NOMO-1 treated with DMSO at 0.1 percent for 48 hours (cell line): Measurements from ENCODE around the gene NOC2L.
A peak's percentile ranks its signal among the peaks of the same experiment; 100 is the strongest.

Source experiments
- DNase-seq: peaks from one replicate; lab custom pipeline; 2025; ENCODE audit not compliant: unreplicated experiment; lab: John Stamatoyannopoulos, UW

Gene NOC2L

DNA sequence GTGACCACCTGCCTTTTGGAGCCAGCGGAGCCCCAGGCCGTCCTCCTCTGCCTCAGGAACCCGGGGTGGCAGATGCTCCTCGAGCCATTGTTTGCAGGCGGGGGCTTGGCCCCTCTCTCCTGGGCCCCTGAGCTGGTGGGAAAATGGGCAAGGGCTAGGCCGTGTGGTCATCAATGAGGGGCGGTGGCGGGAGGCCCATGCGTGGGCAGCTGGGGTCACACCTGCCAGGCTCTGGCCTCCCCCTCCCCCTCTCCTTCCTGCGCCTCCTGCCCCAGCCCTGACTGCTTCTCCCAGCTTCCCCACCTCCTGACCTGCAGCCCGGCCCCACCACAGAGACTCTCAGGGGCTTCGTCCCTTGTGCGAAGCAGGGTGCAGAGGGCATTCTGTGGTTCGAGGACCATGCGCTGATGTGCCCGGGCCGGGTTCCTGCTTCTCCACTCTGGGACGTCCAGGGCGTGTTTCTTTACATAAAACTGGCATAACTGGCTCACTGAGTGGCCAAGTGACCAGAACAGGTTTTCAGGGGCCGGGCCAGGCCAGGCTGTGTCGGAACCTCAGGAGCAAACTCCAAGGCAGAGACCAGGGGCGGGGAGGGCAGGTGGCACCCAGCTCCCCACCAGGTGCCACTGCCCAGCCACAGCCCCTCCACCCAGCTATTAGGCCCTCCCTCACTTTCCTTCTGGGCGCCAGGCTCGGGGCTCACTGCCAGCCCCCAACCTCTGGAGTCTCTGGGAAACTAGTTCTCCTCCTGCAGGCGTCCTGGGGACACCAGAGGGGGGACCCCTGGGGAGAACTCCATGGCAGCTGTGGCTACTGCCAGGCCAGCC lies 26.1 kb downstream of the NOC2L start:
- DNase-seq, result no peak

DNA sequence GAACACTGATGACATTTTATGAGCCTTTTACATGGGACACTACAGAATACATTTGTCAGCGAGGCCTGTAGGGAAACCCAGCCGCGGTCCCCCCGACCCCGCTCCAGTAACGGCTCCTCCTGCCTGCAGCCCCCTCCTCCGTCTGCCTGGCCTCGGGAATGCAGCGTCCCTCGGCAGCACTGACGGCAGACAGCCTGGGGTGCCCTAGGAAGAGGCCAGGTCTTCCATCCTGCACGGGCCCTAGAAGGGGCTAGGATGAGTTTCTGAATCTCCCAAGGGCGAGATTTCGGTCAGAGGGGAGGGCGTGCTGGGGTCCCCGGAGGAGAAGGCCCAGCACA lies 26.9 kb downstream of the NOC2L start:
- no peak for DNase-seq

DNA sequence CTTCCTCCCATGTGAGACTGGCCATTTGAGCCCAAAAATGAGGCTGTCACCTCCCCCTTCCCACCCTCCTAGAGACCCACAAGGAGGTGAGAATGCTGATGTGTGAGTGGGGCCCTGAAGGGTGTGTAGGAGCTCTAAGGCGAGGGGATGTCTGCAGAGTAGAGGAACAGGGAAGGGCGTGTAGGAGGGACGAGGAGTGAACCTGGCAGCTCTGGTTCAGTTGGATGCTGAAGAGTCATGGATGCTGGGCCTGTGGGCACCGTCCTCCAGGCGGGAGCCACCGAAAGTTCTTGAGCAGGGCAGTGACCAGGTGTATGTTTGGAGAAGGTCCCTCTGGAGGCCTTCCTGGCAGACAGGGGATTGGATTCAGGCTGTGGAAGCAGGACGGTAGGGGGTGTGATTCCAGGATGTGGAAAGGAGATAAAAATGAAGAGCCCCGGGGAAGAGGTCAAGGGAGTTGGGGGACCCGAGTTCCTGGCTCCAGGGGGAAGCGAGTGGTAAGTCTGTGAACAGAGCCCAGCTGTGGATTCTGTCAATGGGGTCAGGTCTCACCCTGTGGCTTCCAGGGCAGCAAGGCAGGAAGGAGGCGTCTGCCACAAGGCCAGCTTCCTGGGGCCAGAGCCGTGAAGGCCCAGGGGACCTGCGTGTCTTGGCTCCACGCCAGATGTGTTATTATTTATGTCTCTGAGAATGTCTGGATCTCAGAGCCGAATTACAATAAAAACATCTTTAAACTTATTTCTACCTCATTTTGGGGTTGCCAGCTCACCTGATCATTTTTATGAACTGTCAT lies 27.5 kb downstream of the NOC2L start:
- no peak for DNase-seq

DNA sequence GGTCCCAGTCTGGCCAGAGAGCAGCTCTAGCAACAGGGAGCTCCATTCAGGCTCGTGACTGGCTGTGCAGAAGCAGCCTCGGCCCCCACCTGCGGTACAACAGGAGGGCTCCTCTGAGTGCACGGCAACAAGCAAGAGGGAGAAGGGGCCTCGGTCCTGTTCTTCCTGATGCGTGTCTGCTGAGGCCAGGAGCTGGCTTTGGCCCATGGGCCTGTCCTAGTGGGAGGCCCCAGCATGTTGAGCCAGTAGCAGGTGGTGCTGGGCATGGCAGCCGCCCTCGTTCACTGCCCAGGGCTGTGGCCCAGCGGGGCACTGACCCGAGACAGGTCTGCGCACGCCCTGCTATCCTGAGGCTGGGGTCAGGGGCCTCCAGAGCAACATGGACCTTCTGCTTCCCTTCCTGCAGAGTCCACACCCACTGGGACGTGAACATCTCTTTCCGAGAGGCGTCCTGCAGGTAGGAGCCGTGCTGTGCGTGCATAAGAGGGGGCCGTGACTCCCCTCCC lies 28.4 kb downstream of the NOC2L start:
- DNase-seq, result no peak

DNA sequence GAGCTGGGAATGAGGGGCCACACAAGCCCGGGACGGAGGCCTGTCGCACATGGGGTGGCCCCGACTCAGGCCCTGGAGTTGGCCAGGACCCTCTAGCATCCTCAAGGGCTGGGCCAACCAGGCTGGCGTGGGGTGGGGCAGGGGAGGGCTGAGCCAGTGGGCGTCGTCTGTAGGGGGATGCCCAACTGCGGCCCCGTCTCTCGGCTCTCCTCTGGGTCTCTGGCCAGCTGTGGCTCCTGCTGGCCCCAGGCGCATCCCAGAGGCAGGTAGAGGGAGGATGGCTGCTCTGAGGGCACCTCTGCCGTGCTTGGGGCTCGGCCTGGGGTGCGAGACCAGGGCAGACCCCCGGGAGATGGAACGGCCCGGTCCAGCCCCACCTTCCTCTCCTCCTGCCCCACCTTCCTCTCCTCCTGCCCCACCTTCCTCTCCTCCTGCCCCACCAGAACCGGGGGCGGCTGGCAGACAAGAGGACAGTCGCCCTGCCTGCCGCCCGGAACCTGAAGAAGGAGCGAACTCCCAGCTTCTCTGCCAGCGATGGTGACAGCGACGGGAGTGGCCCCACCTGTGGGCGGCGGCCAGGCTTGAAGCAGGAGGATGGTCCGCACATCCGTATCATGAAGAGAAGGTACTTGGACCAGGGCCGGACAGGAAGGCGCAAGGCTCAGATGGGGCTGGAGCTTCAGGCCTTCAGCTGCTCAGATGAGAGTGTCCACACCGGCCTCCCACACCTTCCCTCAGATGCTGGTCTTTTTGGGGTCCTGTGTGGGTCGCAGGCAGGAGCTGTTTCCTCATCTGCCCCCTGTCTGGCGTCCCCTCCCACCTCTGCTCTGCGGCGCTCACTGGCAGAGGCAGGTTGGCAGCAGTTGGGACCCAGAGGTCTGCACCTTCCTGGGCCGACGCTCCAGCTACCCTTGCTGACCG lies 29.1 kb downstream of the NOC2L start:
- DNase-seq, result no peak

DNA sequence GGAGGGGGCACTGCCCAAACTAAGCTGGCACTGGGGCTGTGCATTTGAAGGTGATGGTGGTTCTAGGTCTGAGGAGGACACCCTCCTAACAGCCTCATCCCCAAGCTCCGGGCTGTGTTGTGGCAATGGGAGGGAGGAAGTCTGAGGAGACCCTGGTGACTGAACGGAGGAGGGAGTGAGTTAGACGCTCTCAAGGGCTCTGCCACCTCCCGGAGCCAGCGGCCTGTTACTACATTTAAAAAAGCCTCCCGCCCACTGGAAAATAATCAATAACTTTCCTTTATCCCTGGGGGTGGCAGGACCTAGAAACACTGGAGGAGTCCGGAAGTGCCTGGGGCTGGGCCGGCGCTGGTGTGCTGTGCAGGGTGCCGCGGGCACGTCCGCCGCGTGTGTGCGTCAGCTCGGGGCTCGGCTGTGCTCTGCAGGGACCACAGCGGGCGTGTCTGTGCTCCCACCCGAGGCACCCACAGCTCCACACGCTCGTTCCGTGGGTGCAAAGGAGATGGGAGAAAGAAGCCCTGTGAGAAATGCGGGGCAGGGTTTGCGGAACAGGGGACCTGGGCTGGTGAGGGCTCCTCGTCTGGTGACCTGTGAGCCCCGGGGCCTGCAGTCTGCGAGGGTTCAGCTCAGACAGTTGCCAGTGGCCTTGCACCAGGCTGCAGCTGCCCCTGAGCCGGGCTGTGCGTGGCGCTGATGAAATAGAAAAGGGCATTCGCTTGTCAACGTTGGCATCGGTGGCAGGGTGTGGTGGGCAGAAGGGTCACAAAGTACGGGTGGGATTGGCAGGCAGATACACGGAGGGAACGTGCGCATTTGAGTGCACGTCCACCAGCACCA lies 30.0 kb downstream of the NOC2L start:
- no peak for DNase-seq

DNA sequence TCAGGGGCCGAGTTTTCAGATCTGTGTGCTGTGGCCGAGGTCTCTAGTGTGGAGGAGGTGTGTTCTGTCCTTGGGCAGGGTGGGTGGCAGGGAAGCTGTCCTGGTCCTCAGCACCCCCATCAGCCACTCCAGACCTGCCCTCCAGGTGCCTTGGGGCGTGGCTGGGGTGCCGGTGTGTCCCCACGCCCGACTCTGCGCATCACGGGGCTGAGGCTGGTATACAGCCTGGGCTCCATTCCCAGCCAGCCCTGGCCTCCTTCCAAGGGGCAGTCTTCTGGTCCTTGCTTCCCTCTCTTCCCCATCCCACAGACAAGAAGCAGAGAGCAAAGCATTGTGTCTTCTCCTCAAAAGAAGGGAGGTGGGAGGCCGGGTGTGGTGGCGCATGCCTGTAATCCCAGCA lies 31.3 kb downstream of the NOC2L start:
- no peak for DNase-seq

DNA sequence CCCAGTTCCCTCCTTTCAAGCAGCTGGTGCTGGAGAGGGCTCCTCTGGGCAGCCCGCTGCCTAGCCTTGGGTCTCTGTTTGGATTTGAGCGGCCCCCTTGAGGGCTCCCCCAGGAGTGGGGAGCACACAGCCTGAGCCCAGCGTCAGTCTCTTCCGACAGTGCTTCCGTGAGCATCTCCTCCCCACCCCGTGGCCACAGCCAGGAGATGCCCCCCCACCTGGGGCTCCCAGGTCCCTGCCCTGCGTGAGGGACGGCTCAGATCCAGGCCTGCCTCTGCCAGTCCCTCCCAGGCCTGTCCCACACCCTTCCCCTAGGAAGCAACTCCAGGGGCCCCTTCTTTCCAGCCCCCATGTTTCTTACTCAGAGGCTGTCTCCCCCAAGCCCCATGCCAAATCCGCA lies 31.8 kb downstream of the NOC2L start:
- no peak for DNase-seq

DNA sequence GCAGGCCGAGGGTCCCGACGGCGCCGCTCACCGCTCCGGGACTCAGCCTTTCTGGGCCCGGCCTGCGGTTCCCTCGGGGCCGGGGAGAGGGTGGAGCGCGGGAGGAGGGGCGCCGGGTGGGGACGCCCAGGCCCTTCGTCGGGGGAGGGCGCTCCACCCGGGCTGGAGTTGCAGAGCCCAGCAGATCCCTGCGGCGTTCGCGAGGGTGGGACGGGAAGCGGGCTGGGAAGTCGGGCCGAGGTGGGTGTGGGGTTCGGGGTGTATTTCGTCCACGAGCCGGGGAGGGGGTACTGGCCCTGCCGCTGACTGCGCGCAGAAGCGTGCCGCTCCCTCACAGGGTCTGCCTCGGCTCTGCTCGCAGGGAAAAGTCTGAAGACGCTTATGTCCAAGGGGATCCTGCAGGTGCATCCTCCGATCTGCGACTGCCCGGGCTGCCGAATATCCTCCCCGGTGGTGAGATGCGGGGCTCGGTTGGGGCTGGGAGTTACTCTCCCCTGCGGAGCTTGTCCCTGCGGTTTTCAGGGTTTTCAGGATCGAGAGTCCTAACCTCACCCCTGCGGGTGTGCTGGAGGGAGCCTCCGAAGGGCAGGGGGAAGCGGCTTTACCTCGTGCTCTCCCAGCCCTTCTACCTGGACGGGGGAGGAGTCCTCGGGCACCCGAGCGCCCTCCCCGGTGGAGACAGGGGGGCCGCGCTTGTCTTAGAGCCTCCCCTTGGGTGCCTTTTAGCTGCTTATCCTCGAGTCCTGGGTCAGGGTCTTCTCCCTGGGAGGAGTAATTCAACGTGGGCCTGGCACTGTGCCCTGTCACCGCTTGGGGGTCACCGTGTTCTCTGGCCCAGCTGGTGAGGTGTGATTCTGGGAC lies 33.3 kb downstream of the NOC2L start:
- no peak for DNase-seq

DNA sequence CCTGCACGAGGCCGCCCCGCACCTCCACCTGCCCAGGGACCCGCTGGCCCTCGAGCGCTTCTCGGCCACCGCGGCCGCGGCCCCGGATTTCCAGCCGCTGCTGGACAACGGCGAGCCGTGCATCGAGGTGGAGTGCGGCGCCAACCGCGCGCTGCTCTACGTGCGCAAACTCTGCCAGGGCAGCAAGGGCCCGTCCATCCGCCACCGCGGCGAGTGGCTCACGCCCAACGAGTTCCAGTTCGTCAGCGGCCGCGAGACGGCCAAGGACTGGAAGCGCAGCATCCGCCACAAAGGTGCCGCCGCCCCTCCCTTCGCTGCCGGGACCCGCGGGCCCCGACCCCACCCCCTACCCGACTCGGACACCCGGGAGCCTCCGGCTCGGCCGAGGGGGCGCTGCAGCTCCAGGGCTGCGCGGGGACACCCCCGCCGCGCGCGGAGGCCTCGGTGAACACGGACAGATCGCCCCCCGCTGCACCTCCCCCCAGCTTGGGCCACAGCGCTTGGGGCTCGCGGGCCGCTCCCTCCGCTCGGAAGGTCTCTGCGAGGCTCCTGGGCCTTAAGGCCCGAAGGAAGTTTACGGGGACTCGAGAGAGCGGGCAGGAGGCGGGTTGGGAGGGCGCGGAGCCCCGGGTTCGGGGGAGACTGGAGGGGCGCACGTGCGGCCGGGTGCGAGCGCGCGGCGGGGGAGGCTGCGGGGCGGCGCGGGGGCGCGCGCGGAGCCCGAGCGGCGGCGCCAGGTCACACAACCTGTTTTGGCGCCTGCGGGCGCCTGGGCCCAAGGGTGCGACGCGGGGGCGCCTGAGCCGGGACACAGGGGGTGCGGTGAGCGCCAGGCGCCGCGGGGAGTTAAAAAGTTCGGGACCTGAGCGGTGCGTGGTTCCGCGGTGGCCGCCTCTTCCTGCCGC lies 34.1 kb downstream of the NOC2L start:
- DNase-seq, result peak; percentile 17

DNA sequence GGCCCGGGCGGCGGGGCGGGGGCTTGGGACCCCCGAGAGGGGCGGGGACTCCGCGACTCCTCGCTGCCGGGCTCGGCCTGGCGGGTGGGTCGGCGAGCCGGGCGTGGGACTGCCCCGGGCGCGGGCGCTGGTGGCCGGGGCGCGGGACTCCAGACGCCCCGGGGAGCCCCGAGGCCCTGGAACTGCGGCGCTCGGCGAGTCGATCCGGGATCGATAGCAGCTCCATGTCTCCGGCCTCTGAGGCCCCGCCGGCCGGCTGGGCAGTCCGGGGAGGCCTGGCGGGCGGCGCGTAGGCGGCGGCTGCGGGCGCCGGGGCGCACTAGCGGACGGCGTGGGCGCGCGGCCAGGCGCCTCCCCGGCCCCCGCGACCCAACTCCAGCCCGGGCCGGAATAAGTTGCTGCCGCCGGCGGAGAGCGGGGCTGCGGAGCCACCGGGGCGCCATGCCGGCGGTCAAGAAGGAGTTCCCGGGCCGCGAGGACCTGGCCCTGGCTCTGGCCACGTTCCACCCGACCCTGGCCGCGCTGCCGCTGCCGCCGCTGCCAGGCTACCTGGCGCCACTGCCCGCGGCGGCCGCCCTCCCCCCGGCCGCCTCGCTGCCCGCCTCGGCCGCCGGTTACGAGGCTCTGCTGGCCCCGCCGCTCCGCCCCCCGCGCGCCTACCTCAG lies 34.9 kb downstream of the NOC2L start:
- DNase-seq, result no peak

DNA sequence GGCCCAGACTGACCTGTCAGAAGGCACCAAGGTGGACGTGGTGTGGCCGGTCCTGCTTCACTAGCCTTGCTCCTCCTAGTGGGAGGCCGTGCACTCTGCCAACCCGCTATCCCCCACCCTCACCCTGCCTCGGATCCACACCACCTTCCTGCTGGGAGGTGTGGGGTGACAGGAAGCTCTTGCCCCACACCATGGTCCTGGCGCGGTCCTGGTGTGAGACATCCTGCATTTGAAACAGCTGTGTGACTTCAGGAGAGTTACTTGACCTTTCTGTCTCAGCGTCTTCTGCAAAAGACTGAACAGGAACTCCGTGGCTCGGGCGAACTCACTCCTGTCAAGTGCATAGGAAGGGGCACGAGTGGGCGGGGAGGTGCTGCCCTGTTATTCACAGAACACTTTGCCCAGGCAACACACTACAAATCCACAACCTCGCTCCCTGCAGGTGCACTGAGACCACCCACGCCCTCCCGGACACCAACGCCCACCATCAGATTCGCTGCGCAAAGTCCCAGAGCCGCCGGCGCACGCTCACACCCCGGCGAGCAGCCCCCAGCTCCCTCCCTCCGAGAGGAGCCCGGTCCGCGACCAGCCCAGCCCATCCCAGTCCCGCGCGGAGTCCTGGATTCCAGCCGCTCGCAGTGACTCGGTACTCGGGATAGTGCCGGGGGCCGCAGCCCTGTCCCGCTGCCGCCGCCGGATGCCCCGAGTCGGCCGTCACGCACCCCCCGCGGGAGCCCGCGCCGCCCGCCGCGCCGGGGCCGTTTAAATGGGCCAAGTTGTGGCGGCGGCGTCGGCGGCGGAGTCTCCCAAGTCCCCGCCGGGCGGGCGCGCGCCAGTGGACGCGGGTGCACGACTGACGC lies 35.7 kb downstream of the NOC2L start, which contains the start of gene SAMD11:
TSS of gene SAMD11 (plus strand) at position 793 of the 860 bp plus-strand sequence. CDS start 509 bp downstream, outside the sequence.
- DNase-seq, result peak; percentile 52

DNA sequence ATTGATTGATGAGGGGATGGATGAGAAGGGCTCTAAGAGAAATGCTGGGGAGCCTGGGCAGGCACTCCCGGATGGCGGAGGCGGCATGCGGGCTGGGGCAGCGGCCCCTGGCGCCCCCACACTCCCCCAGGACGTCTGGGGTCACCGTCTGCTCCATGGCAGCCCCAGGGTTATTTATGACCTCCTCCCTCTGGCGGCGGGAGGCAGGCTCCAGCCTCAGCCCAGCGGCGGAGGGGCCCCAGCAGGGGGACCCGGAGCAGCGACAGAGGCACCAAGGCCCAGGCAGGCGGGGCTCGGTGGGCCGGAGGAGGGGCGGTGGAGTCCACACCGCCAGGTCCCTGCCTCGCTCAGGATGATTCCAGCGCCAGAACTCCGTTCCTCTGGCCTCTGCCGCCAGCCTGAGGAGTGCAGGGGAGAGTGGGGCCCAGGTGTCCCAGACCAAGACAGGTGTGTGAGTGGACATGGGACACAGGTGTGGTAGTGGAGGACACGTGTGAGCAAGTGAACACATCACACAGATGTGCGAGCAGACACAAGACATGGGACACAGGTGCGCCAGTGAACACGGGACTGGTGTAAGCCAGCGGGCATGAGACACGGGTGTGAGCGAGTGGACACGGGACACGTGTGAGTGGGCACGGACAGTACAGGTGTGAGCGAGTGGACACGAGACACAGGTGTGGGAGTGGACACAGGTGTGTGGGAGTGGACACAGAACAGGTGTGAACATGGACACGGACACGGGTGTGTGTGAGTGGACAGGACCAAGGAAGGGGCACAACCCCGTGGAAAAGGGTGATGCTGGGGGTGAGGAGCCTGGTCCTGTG lies 37.8 kb downstream of the NOC2L start:
- DNase-seq, result peak; percentile 47

DNA sequence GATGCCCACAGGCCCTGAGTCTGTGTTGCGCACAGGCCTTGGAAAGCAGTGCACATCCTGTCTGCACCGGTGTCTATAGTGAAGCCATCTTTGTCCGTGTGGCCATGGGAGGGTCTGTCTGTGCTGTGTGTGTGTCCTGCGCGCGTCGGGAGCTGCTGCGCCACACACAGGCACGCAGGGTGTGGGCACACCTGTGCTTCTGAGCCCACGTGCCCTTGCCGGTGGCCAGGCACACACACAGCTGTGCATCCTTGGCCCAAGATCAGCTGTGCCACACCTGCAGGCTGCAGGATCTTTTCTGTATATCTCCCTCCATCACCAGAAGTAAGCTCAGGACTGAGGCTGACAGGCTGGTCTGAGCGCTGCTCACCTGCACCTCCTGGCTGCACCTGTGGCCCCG lies 38.5 kb downstream of the NOC2L start:
- DNase-seq, result no peak

DNA sequence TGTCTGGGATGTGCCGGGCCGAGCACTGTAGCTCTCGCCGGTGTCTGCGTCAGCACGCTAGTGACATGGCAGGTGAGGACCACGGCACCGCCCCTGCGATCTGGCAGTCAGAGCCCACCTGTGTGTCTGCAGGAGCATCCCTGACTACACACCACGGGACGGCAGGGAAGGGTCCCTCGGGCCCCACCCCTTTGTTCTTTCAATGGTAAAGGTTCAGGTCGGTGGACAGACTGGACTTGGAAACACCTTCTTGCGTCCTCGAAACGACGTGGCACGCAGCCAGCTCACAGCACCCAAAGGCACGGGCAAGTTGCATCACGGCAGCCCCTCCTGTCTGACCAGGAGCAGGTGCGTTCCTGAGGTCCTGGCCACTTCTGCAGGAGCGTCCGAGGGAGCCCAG lies 39.0 kb downstream of the NOC2L start:
- no peak for DNase-seq
